ENCODE measurements around the gene MRPS24.

Gene MRPS24

GRCh38 chr7:43876976-43877745, 7.8 kb upstream of the MRPS24 start:
- DNase-seq = no peak

- DNase-seq = no peak
Observed at GRCh38 chr7:43876241-43876640, 6.9 kb upstream of the MRPS24 start.

- no peak for DNase-seq
Observed at GRCh38 chr7:43873300-43873699, 4.0 kb upstream of the MRPS24 start.

GRCh38 chr7:43872406-43873110, 3.2 kb upstream of the MRPS24 start:
- DNase-seq = no peak

GRCh38 chr7:43871064-43871463, 1.7 kb upstream of the MRPS24 start:
- DNase-seq = no peak

- no peak for DNase-seq
Observed at GRCh38 chr7:43870316-43870715, 999 bp upstream of the MRPS24 start.

GRCh38 chr7:43869867-43870240, 537 bp upstream of the MRPS24 start:
- DNase-seq = no peak

- DNase-seq = no peak
Observed at GRCh38 chr7:43868681-43869005, 674 bp downstream of the MRPS24 start.

- DNase-seq = no peak
Observed at GRCh38 chr7:43868181-43868580, 1.1 kb downstream of the MRPS24 start.

GRCh38 chr7:43865277-43865676, 4.0 kb downstream of the MRPS24 start:
- no peak for DNase-seq

- no peak for DNase-seq
Observed at GRCh38 chr7:43864126-43864525, 5.2 kb downstream of the MRPS24 start.

GRCh38 chr7:43856996-43857395, 12.3 kb downstream of the MRPS24 start:
- no peak for DNase-seq

GRCh38 chr7:43856316-43856715, 13.0 kb downstream of the MRPS24 start:
- DNase-seq = no peak

- no peak for DNase-seq
Observed at GRCh38 chr7:43855176-43855575, 14.1 kb downstream of the MRPS24 start.

GRCh38 chr7:43851805-43852204, 17.5 kb downstream of the MRPS24 start:
- no peak for DNase-seq

- no peak for DNase-seq
Observed at GRCh38 chr7:43850348-43851116, 18.8 kb downstream of the MRPS24 start.

GRCh38 chr7:43849047-43849446, 20.3 kb downstream of the MRPS24 start:
- no peak for DNase-seq

- DNase-seq = no peak
Observed at GRCh38 chr7:43847496-43847895, 21.8 kb downstream of the MRPS24 start.

- no peak for DNase-seq
Observed at GRCh38 chr7:43844662-43845061, 24.7 kb downstream of the MRPS24 start.

GRCh38 chr7:43844257-43844656, 25.1 kb downstream of the MRPS24 start:
- DNase-seq = no peak

GRCh38 chr7:43843296-43843695, 26.0 kb downstream of the MRPS24 start:
- DNase-seq = no peak

GRCh38 chr7:43838201-43838658, 31.1 kb downstream of the MRPS24 start:
- no peak for DNase-seq

- DNase-seq = no peak
Observed at GRCh38 chr7:43834463-43835251, 34.7 kb downstream of the MRPS24 start.

All from NCI-H1092 treated with DMSO at 0.1 percent for 48 hours (cell line).